Tibial nerve (tissue), 4 donors: ENCODE data around the gene LRRC59.

ENCODE experiments used
- EP300 ChIP-seq, 2 donors: sonication (generic); formaldehyde crosslinking; IDR thresholded peaks; one replicate each; pipeline ENCODE4 v1.6.1; 2017; ENCODE audit warnings: antibody characterized with exemption in 2 of 2, mild to moderate bottlenecking in 1 of 2
- POLR2A ChIP-seq, 2 donors: fragments of 450-650 bp; IDR thresholded peaks; one replicate each; pipeline ENCODE4 v1.6.1; 2017; ENCODE audit warnings: antibody characterized with exemption in 2 of 2, mild to moderate bottlenecking in 2 of 2, moderate library complexity in 2 of 2
- TF ChIP-seq, protein P1 (sequence below), 5 experiments: fragments of 200-600 bp in 3 of 5; fragments of 450-650 bp in 2 of 5; sonication (generic) in 3 of 5; IDR thresholded peaks; one replicate each; pipeline ENCODE4 v1.5.1; 2016 to 2019; ENCODE audit warnings: antibody characterized with exemption in 5 of 5, mild to moderate bottlenecking in 3 of 5, moderate library complexity in 2 of 5

DNA sequence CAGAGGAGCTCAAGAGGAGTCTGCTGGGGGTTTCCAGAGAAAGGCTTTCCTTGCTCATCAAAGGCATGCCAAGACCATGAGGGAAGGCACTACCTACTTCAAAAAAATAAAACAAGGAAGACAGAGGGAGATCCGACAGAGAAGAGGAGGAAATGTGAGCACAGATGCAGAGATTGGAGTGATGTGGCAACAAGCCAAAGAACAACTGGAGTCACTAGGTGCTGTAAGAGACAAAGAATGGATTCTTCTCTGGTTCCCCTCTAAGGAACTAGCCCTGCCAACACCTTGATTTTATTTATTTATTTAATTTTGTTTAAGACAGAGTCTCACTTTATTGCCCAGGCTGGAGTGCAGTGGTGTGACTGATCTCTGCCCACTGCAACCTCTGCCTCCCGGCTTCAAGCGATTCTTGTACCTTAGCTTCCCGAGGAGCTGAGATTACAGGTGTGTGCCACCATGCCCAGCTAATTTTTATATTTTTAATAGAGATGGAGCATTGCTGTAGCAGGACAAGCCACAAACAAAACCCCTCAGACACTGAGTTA is 14.9 kb upstream of the LRRC59 start:
- TF ChIP-seq POLR2A (IDR thresholded peaks at IDR 0.05) (no peak), EP300 (IDR thresholded peaks at IDR 0.05) (no peak)
- TF ChIP-seq, protein P1, sequence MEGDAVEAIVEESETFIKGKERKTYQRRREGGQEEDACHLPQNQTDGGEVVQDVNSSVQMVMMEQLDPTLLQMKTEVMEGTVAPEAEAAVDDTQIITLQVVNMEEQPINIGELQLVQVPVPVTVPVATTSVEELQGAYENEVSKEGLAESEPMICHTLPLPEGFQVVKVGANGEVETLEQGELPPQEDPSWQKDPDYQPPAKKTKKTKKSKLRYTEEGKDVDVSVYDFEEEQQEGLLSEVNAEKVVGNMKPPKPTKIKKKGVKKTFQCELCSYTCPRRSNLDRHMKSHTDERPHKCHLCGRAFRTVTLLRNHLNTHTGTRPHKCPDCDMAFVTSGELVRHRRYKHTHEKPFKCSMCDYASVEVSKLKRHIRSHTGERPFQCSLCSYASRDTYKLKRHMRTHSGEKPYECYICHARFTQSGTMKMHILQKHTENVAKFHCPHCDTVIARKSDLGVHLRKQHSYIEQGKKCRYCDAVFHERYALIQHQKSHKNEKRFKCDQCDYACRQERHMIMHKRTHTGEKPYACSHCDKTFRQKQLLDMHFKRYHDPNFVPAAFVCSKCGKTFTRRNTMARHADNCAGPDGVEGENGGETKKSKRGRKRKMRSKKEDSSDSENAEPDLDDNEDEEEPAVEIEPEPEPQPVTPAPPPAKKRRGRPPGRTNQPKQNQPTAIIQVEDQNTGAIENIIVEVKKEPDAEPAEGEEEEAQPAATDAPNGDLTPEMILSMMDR (IDR thresholded peaks at IDR 0.05): no peak
